ENCODE data around the gene AP1S1. TPM values are rescaled to one million over a fixed set of nuclear protein-coding genes. Genes with fewer than 3 reads are reported as not detected.
A peak's percentile ranks its signal among the peaks of the same experiment; 100 is the strongest.
"Not testable (repeated sequence)": the region's sequence is repeated elsewhere in the genome, so short reads cannot be mapped to it uniquely, and the experiment has no call there.

The AP1S1 gene
- total RNA-seq, 1 experiment from 2014 or later, result 227 TPM

GRCh38 chr7:101120315-101120714 is 34.0 kb upstream of the AP1S1 start:
- POLR2A ChIA-PET (ENCODE audit: unreplicated experiment), result no interaction called here
- DNase-seq, result no peak
- no peak overlapping the region for H3K4me3 ChIP-seq
- peak overlapping the region; percentile 99 for H3K27ac ChIP-seq
- H3K9me3 ChIP-seq (ENCODE audit: insufficient read depth, low read depth), result no peaks in the 10 kb centered on the region
- H3K4me2 ChIP-seq, result no peak overlapping the region
- H3K79me2 ChIP-seq (ENCODE audit: low read depth), result peaks cover 7% of the 10 kb centered on the region; the same call in 1 of the 2 replicates
- no peaks in the 10 kb centered on the region for H3K9me2 ChIP-seq (ENCODE audit: insufficient read depth)
- no peak for TF ChIP-seq CTCF (conservative IDR thresholded peaks at IDR 0.05)
- no peak for TF ChIP-seq EZH2 (IDR thresholded peaks at IDR 0.05; ENCODE audit: low read depth)
- peaks cover 95% of the 10 kb centered on the region for H3F3A ChIP-seq (ENCODE audit: insufficient read depth, low read depth)
- peaks cover 83% of the 10 kb centered on the region for H3K4me1 ChIP-seq (replicated peaks; ENCODE audit: insufficient read depth)
- H2AFZ ChIP-seq, result no peak overlapping the region
- BruUV-seq (replicated peaks), result no TSS peak
- intact Hi-C loops (cut with micrococcal nuclease; ENCODE audit: unreplicated experiment), result no loop called here
- H3K27me3 ChIP-seq (ENCODE audit: insufficient read depth, low read depth), result no peaks in the 10 kb centered on the region
- no peaks in the 10 kb centered on the region for H3K36me3 ChIP-seq (ENCODE audit: low read depth)
- no peaks in the 10 kb centered on the region for H4K20me1 ChIP-seq (ENCODE audit: insufficient read depth)
- CTCF ChIA-PET, result no interaction called here

DNA sequence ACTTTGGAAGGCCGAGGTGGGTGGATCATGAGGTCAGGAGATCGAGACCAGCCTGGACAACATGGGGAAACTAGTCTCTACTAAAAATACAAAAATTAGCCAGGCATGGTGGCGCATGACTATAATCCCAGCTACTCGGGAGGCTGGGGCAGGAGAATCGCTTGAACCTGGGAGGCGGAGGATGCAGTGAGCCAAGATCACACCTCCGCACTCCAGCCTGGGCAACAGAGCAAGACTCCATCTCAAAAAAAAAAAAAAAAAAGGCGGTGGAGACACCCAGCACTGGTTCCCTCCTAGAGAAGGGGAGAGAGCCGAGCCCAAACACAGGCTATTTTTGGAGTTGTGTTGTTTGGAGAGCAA is 32.7 kb upstream of the AP1S1 start:
- Histone ChIP-seq H3K4me1 (replicated peaks; ENCODE audit: insufficient read depth) (peaks cover 92% of the 10 kb centered on the region), H3K27ac (peak overlapping the region; percentile 99), H3F3A (ENCODE audit: insufficient read depth, low read depth) (peaks cover 98% of the 10 kb centered on the region), H3K4me2 (peak overlapping the region; percentile 92; the same call in 1 of the 2 replicates), H3K4me3 (peak overlapping the region; percentile 50; the same call in 1 of the 2 replicates)
- H3K27me3 ChIP-seq (ENCODE audit: insufficient read depth, low read depth); H4K20me1 ChIP-seq (ENCODE audit: insufficient read depth); H3K9me2 ChIP-seq (ENCODE audit: insufficient read depth); H3K36me3 ChIP-seq (ENCODE audit: low read depth); DNase-seq; H2AFZ ChIP-seq; H3K9me3 ChIP-seq (ENCODE audit: insufficient read depth, low read depth); intact Hi-C loops (cut with micrococcal nuclease; ENCODE audit: unreplicated experiment); H3K79me2 ChIP-seq (ENCODE audit: low read depth): not testable (repeated sequence)
- POLR2A ChIA-PET (ENCODE audit: unreplicated experiment), result interaction anchor here (0.6 to 1.6 kb wide), 2 partner anchors 36 to 320 kb away, joined by 10 to 16 read pairs; partner anchors contain the start of gene TRIM56
- TSS peak; percentile 34 for BruUV-seq (replicated peaks)
- TF ChIP-seq CTCF (conservative IDR thresholded peaks at IDR 0.05), result 0 out of 2 replicates have a peak, but pooled peaks have one; percentile 16
- CTCF ChIA-PET, result interaction anchor here (0.5 to 0.7 kb wide), 2 partner anchors 447 to 595 kb away, joined by 6 to 8 read pairs; no protein-coding TSS in a partner anchor

DNA sequence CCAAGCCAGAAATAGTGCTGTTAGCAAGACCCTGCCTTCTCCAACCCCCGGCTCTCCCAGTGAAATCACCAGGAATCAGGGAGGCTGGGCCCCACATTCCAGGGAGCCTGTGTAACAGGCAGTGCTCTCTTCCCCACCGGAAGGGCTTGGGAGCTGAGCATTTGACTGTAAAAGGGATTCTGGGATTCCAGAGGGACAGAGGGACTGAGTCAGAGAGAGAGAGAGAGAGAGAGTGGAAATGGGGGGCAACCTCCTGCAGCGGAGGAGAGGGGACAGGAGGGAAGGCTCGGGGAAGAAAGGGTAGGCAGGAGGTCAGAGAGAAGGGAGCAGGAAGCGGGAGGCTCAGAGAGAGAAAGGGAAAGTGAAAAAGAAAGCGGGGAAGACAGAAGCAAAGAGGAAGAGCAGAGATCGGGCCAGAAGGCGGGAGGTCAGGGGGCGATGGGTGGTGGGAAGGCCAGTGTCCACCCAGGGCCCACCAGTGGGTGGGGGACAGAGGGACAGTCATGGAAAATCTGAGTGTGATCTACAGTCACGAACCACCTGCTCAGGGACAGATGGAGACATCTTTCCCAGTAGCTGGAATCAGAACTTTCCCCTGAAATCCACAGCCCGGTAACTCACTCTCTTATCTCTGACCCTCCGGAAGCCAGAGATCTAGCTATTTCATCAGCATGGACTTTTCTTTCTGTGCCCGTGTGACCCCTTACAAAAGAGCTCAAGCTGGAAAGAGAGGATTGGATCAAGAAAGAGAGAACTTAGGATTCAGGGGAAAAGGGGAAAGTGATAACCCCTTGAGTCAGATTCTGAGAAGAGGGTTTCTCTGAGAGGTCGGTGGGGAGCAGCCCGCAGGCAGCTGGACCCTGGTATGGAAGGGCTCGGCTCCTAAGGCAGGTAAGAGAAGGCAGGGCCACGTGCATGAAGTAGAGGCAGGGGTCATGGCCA is 32.0 kb upstream of the AP1S1 start:
- H2AFZ ChIP-seq, result peak overlapping the region; percentile 28; the same call in 1 of the 2 replicates
- peak overlapping the region; percentile 92 for H3K4me2 ChIP-seq
- BruUV-seq (replicated peaks), result no TSS peak
- H3K79me2 ChIP-seq (ENCODE audit: low read depth), result peaks cover 9% of the 10 kb centered on the region; the same call in 1 of the 2 replicates
- H3K36me3 ChIP-seq (ENCODE audit: low read depth), result no peaks in the 10 kb centered on the region
- peaks cover 92% of the 10 kb centered on the region for H3K4me1 ChIP-seq (replicated peaks; ENCODE audit: insufficient read depth)
- no peaks in the 10 kb centered on the region for H3K9me2 ChIP-seq (ENCODE audit: insufficient read depth)
- intact Hi-C loops (cut with micrococcal nuclease; ENCODE audit: unreplicated experiment), result loop anchor here (1.0 kb wide), 1 partner anchor 22 kb away; no protein-coding TSS in a partner anchor
- POLR2A ChIA-PET (ENCODE audit: unreplicated experiment), result interaction anchor here (0.6 to 1.6 kb wide), 4 partner anchors 22 to 320 kb away, joined by 9 to 17 read pairs (median 13); partner anchors contain the start of gene TRIM56
- peak; percentile 86 to 91 for DNase-seq
- TF ChIP-seq CTCF (conservative IDR thresholded peaks at IDR 0.05) (no peak), EZH2 (IDR thresholded peaks at IDR 0.05; ENCODE audit: low read depth) (no peak)
- H3F3A ChIP-seq (ENCODE audit: insufficient read depth, low read depth), result peaks cover 98% of the 10 kb centered on the region
- H4K20me1 ChIP-seq (ENCODE audit: insufficient read depth), result no peaks in the 10 kb centered on the region
- peak overlapping the region; percentile 99 for H3K27ac ChIP-seq
- H3K9me3 ChIP-seq (ENCODE audit: insufficient read depth, low read depth), result no peaks in the 10 kb centered on the region
- CTCF ChIA-PET, result interaction anchor here (0.5 to 1.3 kb wide), 3 partner anchors 21 to 595 kb away, joined by 3 to 6 read pairs (median 4); no protein-coding TSS in a partner anchor
- peak overlapping the region; percentile 50 for H3K4me3 ChIP-seq
- no peaks in the 10 kb centered on the region for H3K27me3 ChIP-seq (ENCODE audit: insufficient read depth, low read depth)
